HG02678 (cell line): Measurements from ENCODE around the gene TNS3.

Experiments used
- ATAC-seq: cut with Tn5 transposase; IDR thresholded peaks from one replicate; pipeline ENCODE4 v1.9.1; 2021; ENCODE audit warnings: mild to moderate bottlenecking, moderate library complexity; ENCODE audit not compliant: unreplicated experiment

TNS3 gene

GRCh38 chr7:47565640-47566250, 16.2 kb downstream of the TNS3 start:
- ATAC-seq = no peak

DNA sequence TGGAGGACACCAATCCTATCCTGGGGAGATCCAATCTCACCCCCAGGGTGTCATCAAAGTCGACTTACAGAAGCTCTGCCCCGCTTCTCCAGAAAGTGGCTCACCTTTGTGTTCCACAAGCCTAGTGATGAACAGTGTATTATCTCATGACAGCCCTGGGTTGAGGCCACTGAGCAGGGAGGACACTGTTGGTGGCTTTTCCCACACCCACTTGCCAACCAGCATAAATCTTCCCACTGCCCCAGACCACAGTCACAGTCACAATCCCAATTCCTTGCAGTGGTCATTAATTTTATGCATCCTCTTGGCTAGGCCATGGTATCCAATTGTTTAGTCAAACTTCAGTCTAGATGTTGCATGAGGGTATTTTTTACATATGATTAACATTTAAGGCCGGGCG, 18.4 kb downstream of the TNS3 start:
- no peak for ATAC-seq

DNA sequence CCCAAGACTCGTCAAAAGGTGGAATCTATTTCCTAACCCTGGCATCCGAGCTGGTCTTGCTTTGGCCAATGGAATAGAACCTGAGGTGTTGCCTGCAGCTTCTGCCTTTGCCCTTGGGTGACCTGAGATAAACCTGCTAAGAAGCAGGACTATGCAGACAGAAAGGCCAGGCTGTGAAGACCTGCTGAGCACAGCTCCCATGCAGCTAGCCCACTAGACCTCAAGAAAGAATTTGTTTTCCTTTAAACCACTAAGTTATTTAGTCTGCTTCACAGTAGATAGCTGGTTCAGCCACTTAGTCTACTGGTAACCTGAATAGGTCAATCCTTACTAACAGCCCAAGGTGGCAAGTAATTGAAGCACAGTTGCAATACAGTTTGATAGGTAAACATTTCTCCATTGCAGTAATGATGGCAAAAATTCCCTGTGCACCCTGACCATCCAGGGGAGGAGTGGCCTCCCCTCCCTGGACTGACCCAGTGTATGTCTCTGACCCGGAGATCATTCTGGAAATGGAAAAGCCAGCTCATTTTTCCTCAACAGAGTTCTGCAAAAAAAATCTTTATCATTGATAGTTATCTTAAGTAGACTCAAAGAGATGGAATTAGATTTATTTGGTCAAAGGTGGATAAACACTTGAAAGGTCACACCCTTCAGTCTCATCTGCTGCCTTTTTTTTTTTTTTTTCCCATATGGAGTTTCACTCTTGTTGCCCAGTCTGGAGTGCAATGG, 20.0 kb downstream of the TNS3 start:
- ATAC-seq = no peak

DNA sequence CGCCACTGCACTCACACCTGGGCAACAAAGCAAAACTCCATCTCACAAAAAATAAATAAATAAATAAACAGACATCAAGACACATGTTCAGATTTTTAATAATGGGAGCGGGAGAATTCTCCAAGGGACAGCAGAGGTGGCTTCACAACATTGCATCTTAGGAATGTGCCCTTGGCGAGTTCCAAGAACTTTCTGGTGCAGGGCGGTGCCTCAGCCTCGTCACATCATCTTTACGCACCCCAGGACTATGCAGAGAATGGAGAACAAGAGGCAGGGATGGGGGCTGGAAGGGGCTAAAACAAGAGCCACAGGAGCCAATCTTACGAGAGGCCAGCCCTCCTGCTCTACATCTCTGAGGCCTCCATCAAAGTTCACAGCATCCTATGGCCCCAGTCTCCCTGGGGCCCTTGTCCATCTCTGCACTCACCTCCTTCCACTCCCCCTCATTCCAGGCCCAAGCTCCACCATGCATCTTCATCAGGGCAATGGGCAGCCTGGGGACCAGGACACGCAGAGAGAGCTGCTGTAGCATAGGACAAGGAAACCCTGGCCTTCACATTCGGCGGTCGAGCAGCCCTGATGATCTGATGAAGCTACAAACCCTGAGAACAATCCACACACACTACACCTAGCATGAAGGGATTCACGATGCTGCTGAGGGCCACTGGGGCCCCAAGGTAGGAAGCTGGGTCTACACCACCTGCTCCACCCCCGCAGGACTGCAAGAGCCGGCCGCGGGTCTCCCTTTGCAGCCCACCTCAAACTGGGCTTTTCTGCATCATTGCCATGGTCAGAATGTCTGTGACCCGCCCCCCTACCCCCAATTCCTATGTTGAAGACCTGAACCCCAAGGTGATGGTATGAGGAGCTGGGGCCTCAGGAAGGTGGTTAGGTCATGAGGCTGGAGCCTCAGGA, 22.3 kb downstream of the TNS3 start:
- ATAC-seq = no peak

GRCh38 chr7:47557694-47558670, 23.9 kb downstream of the TNS3 start:
- ATAC-seq = no peak

DNA sequence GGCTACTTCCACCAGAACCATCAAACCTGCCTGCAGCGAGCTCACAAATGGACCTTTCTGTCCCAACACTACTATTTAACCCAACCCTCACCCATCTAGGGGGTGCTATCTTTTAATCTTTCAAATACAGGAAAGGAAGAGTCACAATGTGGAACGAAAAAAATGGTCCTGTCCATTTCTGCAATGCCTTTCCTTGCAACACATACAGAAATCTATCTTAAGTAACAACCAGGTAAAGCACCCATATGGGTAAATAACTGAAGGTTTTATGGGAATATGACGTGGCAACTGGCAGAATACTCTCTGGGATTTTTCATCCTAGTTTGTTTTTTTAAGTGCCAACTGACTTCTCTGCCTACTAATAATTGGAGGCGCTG, 24.6 kb downstream of the TNS3 start:
- ATAC-seq = no peak

DNA sequence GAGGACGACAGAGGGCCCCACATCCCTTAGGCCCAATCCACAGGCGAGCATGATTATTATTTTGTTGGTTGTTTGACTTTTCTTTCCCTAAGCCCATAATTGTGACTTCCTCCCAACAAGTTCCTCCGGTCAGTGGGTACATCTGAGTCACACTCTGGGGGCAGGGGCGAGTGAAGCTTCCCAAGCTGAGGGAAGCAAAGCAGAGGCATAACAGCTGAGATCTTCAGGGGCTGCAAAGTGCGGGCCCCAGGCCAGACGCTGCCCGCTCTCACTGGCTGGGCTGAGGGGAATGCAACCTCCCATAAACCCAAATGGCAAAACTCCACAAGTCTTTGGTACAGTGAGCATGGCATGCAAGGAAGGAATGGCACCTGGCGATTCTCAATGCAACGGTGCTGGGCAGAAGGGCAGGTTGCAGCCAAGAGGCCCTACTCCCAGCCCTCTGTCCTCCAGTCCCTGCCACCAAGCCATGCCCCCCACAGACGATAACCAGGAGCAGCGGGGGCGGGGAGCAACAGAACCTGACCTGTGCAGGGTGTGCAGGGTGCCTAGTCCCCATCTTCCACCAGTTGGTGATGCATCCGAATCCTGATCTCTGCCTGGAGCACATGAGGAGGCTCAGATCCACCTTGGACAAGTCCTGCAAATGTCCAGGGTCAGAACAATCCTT, 25.3 kb downstream of the TNS3 start:
- no peak for ATAC-seq

- ATAC-seq = no peak
Measured at GRCh38 chr7:47553309-47553708, 28.6 kb downstream of the TNS3 start.

DNA sequence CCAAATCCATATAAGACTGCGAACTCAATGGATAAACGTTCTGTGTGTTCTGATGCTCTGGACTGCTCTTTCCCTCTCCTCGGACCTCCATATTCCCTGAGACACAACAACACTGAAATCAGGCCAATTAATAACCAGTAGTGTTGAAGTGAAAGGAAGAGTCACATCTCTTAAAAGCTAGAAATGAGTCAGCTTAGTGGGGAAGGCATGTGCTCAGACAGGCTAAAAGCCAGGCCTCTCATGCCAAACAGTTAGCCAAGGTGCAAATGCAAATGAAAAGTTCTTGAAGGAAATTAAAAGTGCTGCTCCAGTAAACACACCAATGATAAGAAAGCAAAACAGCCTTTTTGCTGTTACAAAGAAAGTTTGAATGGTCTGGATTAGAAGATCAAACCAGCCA, 29.3 kb downstream of the TNS3 start:
- peak; percentile 99 for ATAC-seq

DNA sequence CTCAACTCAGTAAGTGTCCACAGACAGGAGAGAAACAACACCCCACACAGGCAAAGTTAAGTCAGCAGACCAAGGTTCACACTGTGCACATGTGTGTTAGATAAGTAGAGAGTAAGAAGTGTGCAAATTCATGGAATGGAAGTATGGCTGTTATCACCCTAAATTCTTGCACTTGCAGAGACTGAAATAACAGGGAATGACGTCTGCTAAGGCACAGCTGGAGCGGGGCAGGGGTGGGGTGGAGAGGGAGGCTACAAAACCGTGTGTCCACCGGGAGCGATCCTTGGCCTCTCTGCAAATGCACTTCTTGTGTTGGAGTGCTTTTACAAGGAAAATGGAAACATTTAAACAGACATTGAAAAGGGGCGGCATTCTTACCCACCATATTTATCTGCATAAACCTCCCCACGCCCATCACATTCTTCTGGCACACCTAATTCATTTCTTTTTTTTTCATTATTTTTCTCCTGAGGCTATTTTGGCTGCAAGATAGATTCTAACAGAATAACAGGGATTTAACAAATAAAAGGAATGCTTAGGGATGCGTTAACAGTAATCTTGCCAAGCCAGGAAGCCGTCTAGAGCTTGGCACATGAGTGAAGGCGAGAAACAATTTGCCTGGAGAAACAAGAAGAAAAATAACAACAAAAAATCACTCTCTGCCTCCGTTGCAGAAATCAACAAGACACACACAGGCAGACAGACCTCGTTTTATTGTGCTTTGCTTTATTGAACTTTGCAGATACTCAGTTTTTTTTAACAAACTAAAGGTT, 30.1 kb downstream of the TNS3 start:
- no peak for ATAC-seq

DNA sequence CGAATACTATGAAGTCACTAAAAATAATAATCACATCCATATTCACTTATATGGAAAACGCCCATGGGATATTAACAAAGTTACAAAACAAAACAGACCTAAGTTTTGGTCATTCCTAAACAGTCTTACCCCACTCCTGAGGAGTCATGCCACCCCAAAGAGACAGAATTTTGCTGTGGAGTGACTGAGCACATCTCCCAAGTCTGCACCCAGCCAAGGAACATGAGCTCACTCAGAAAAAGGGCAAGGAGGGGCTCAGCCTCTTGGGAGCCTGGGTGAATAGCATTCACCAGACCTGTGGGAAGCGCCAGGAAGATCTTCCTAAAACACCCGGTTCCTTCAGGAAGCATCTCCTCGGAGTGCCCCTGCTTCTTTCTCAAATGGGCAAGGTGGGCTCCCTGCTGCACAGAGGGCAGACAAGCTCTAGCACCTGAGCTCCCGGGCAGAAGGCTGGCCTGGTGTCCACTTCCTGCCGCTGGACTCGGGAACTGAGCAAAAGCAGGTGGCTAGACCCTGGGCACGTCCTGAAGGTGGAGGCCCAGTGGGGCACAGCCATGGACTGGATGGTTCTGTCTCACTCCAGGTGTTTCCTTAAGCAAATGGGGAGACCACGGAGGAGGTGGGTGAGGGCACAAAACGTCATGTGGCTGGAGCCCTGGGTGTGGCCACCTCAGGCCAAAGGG, 31.0 kb downstream of the TNS3 start:
- ATAC-seq = no peak

GRCh38 chr7:47549916-47550315, 32.0 kb downstream of the TNS3 start:
- no peak for ATAC-seq

GRCh38 chr7:47549397-47549796, 32.5 kb downstream of the TNS3 start:
- ATAC-seq = no peak

- ATAC-seq = no peak
Measured at GRCh38 chr7:47548546-47548945, 33.4 kb downstream of the TNS3 start.

GRCh38 chr7:47546733-47547494, 35.0 kb downstream of the TNS3 start:
- no peak for ATAC-seq

- no peak for ATAC-seq
Measured at GRCh38 chr7:47546171-47546570, 35.7 kb downstream of the TNS3 start.

- no peak for ATAC-seq
Measured at GRCh38 chr7:47544416-47544815, 37.5 kb downstream of the TNS3 start.

DNA sequence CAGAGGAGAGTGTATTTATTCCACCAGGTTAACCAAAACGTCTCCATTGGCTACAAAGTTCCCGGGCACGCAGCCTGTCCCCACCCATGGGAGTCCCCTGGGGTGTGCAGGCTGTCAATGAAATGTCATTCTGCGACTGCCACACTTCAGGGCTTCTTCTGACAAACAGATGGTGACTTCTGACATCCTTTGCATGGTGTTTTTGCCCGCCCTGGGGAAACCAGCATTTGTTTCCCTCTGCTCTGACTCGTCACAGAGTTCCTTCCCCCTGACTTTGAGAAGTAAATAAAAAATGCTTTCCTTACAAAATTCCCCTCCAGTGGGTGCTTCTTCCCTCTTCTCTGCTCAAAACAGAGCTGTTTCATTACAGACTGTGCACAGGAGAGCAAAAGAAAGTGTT, 38.2 kb downstream of the TNS3 start:
- ATAC-seq = no peak
